Neuron (in vitro differentiated cells): ENCODE measurements around the gene ISL1.

Source experiments
- H2AFZ ChIP-seq: one replicate; pipeline ENCODE4 v1.6.1; 2013; ENCODE audit warnings: low read depth, mild to moderate bottlenecking, inconsistent platforms, low read length, moderate library complexity
- H3K27me3 ChIP-seq: one replicate; pipeline ENCODE4 v1.6.1; 2013; ENCODE audit warnings: low read length; ENCODE audit not compliant: insufficient read depth
- H3K36me3 ChIP-seq: one replicate; pipeline ENCODE4 v1.6.1; 2013; ENCODE audit warnings: low read length; ENCODE audit not compliant: insufficient read depth
- H3K4me1 ChIP-seq: one replicate; pipeline ENCODE4 v1.6.1; 2013; ENCODE audit warnings: low read length; ENCODE audit not compliant: insufficient read depth
- H3K4me3 ChIP-seq: 2 replicates; pipeline ENCODE4 v1.5.1; 2013; ENCODE audit warnings: mild to moderate bottlenecking, low read length, moderate library complexity
- H3K9me3 ChIP-seq: one replicate; pipeline ENCODE4 v1.6.1; 2013; ENCODE audit warnings: low read length

ISL1 gene

GRCh38 chr5:51383131-51384121 is at the start of gene ISL1:
Gene ISL1 (plus strand): TSS chr5:51383448. CDS start chr5:51383672, 224 bp downstream.
- Histone ChIP-seq H3K4me3 (peak within 1 kb of the TSS; percentile 52), H3K36me3 (no peaks in the 10 kb centered on the region), H3K27me3 (peaks cover 94% of the 10 kb centered on the region), H3K9me3 (no peaks in the 10 kb centered on the region), H2AFZ (peak within 1 kb of the TSS; percentile 66), H3K4me1 (no peaks in the 10 kb centered on the region)

- H3K27me3 ChIP-seq = no peaks in the 10 kb centered on the region
- H2AFZ ChIP-seq = no peak overlapping the region
- no peak overlapping the region for H3K4me3 ChIP-seq
- H3K36me3 ChIP-seq = no peaks in the 10 kb centered on the region
- no peaks in the 10 kb centered on the region for H3K4me1 ChIP-seq
- H3K9me3 ChIP-seq = no peaks in the 10 kb centered on the region
These were observed 46.4 kb upstream of the ISL1 start for GRCh38 chr5:51336878-51337277.

GRCh38 chr5:51345106-51345505 is 38.1 kb upstream of the ISL1 start:
- no peaks in the 10 kb centered on the region for H3K9me3 ChIP-seq
- H2AFZ ChIP-seq = no peak overlapping the region
- no peaks in the 10 kb centered on the region for H3K4me1 ChIP-seq
- no peak overlapping the region for H3K4me3 ChIP-seq
- no peaks in the 10 kb centered on the region for H3K27me3 ChIP-seq
- no peaks in the 10 kb centered on the region for H3K36me3 ChIP-seq

GRCh38 chr5:51347157-51347556 is 36.1 kb upstream of the ISL1 start:
- no peak overlapping the region for H2AFZ ChIP-seq
- no peaks in the 10 kb centered on the region for H3K9me3 ChIP-seq
- no peaks in the 10 kb centered on the region for H3K4me1 ChIP-seq
- H3K27me3 ChIP-seq = no peaks in the 10 kb centered on the region
- no peaks in the 10 kb centered on the region for H3K36me3 ChIP-seq
- no peak overlapping the region for H3K4me3 ChIP-seq

- Histone ChIP-seq H3K36me3 (no peaks in the 10 kb centered on the region), H3K4me1 (no peaks in the 10 kb centered on the region), H3K9me3 (no peaks in the 10 kb centered on the region), H3K4me3 (no peak overlapping the region), H2AFZ (no peak overlapping the region), H3K27me3 (no peaks in the 10 kb centered on the region)
These were observed 35.5 kb upstream of the ISL1 start for GRCh38 chr5:51347704-51348103.

GRCh38 chr5:51371052-51371451 is 12.2 kb upstream of the ISL1 start:
- Histone ChIP-seq H2AFZ (no peak overlapping the region), H3K27me3 (peaks cover 8% of the 10 kb centered on the region), H3K36me3 (no peaks in the 10 kb centered on the region), H3K4me3 (no peak overlapping the region), H3K9me3 (no peaks in the 10 kb centered on the region), H3K4me1 (no peaks in the 10 kb centered on the region)

GRCh38 chr5:51373880-51374523 is 9.2 kb upstream of the ISL1 start:
- Histone ChIP-seq H3K9me3 (no peaks in the 10 kb centered on the region), H2AFZ (no peak overlapping the region), H3K27me3 (peaks cover 34% of the 10 kb centered on the region), H3K36me3 (no peaks in the 10 kb centered on the region), H3K4me1 (no peaks in the 10 kb centered on the region), H3K4me3 (no peak overlapping the region)

- Histone ChIP-seq H3K4me1 (no peaks in the 10 kb centered on the region), H3K4me3 (no peak overlapping the region), H3K9me3 (no peaks in the 10 kb centered on the region), H3K27me3 (peaks cover 45% of the 10 kb centered on the region), H3K36me3 (no peaks in the 10 kb centered on the region), H2AFZ (no peak overlapping the region)
These were observed 8.2 kb upstream of the ISL1 start for GRCh38 chr5:51375084-51375483.

- no peaks in the 10 kb centered on the region for H3K9me3 ChIP-seq
- peaks cover 58% of the 10 kb centered on the region for H3K27me3 ChIP-seq
- H3K4me1 ChIP-seq = no peaks in the 10 kb centered on the region
- no peak overlapping the region for H2AFZ ChIP-seq
- H3K36me3 ChIP-seq = no peaks in the 10 kb centered on the region
- no peak overlapping the region for H3K4me3 ChIP-seq
These were observed 6.7 kb upstream of the ISL1 start for GRCh38 chr5:51376509-51376908.

GRCh38 chr5:51377151-51378060 is 5.8 kb upstream of the ISL1 start:
- no peaks in the 10 kb centered on the region for H3K4me1 ChIP-seq
- H2AFZ ChIP-seq = no peak overlapping the region
- H3K4me3 ChIP-seq = no peak overlapping the region
- H3K27me3 ChIP-seq = peaks cover 67% of the 10 kb centered on the region
- H3K9me3 ChIP-seq = no peaks in the 10 kb centered on the region
- H3K36me3 ChIP-seq = no peaks in the 10 kb centered on the region

- peaks cover 73% of the 10 kb centered on the region for H3K27me3 ChIP-seq
- no peak overlapping the region for H3K4me3 ChIP-seq
These were observed 5.2 kb upstream of the ISL1 start for GRCh38 chr5:51378061-51378409.

GRCh38 chr5:51378448-51379330 is 4.6 kb upstream of the ISL1 start:
- H3K4me1 ChIP-seq = no peaks in the 10 kb centered on the region
- H3K4me3 ChIP-seq = no peak overlapping the region
- H2AFZ ChIP-seq = no peak overlapping the region
- peaks cover 76% of the 10 kb centered on the region for H3K27me3 ChIP-seq
- no peaks in the 10 kb centered on the region for H3K9me3 ChIP-seq
- H3K36me3 ChIP-seq = no peaks in the 10 kb centered on the region

More at GRCh38 chr5:51378061-51378409, 5.2 kb upstream of the ISL1 start:
- no peaks in the 10 kb centered on the region for H3K9me3 ChIP-seq
- no peaks in the 10 kb centered on the region for H3K36me3 ChIP-seq
- no peaks in the 10 kb centered on the region for H3K4me1 ChIP-seq
- H2AFZ ChIP-seq = no peak overlapping the region
